H9 (cell line): Measurements from ENCODE around the gene ZNF275. TPM values are rescaled to one million over a fixed set of nuclear protein-coding genes. Genes with fewer than 3 reads are reported as not detected.

Experiments used
- DNase-seq: peaks from one replicate; pipeline ENCODE4 v3.0.0-alpha.2; 2017
- H2AFZ ChIP-seq: one replicate; pipeline ENCODE4 v1.6.1; 2013; ENCODE audit warnings: mild to moderate bottlenecking, low read length, control low read depth, moderate library complexity
- H2AK5ac ChIP-seq: 2 replicates; pipeline ENCODE4 v1.6.1; 2013; ENCODE audit warnings: low read length, control low read depth, mixed read lengths; ENCODE audit not compliant: insufficient read length
- H2BK120ac ChIP-seq: one replicate; pipeline ENCODE4 v1.6.1; 2013; ENCODE audit warnings: low read depth, mild to moderate bottlenecking, low read length, control low read depth, inconsistent platforms; ENCODE audit not compliant: poor library complexity, severe bottlenecking
- H2BK12ac ChIP-seq: 2 replicates; pipeline ENCODE4 v1.6.1; 2013; ENCODE audit warnings: low read length, control low read depth, mixed read lengths, low read depth; ENCODE audit not compliant: insufficient read length
- H2BK15ac ChIP-seq: 2 replicates; pipeline ENCODE4 v1.6.1; 2013; ENCODE audit warnings: low read depth, low read length, control low read depth
- H2BK20ac ChIP-seq: one replicate; pipeline ENCODE4 v1.6.1; 2013; ENCODE audit warnings: low read depth, mild to moderate bottlenecking, low read length, control low read depth, inconsistent platforms; ENCODE audit not compliant: poor library complexity, severe bottlenecking
- H2BK5ac ChIP-seq: 2 replicates; pipeline ENCODE4 v1.6.1; 2013; ENCODE audit warnings: low read length, control low read depth, mixed read lengths; ENCODE audit not compliant: insufficient read length
- H3K14ac ChIP-seq: 2 replicates; pipeline ENCODE4 v1.6.1; 2013; ENCODE audit warnings: low read length, control low read depth; ENCODE audit not compliant: insufficient read depth
- H3K18ac ChIP-seq: 2 replicates; pipeline ENCODE4 v1.6.1; 2013; ENCODE audit warnings: low read depth, mild to moderate bottlenecking, mixed read lengths, low read length, control low read depth; ENCODE audit not compliant: insufficient read length
- H3K23ac ChIP-seq: 2 replicates; pipeline ENCODE4 v1.6.1; 2013; ENCODE audit warnings: low read length, control low read depth, mixed read lengths, low read depth; ENCODE audit not compliant: insufficient read length
- H3K23me2 ChIP-seq: 2 replicates; pipeline ENCODE4 v1.6.1; 2013; ENCODE audit warnings: low read depth, mild to moderate bottlenecking, mixed read lengths, low read length, control low read depth; ENCODE audit not compliant: insufficient read length, poor library complexity, severe bottlenecking
- H3K27ac ChIP-seq: 2 replicates; pipeline ENCODE4 v1.5.1; 2013; ENCODE audit warnings: low read length, control low read depth, mixed read lengths, low read depth; ENCODE audit not compliant: insufficient read length
- H3K27me3 ChIP-seq: 2 replicates; pipeline ENCODE4 v1.6.1; 2013; ENCODE audit warnings: low read length, control low read depth, inconsistent platforms; ENCODE audit not compliant: insufficient read depth
- H3K4ac ChIP-seq: 2 replicates; pipeline ENCODE4 v1.6.1; 2013; ENCODE audit warnings: low read depth, mild to moderate bottlenecking, control low read depth, inconsistent platforms, low read length, moderate library complexity
- H3K4me1 ChIP-seq: 2 replicates; pipeline ENCODE4 v1.6.1; 2013; ENCODE audit warnings: low read length, control low read depth, inconsistent platforms; ENCODE audit not compliant: insufficient read depth
- H3K4me2 ChIP-seq: 2 replicates; pipeline ENCODE4 v1.6.1; 2013; ENCODE audit warnings: low read length, control low read depth, mixed read lengths; ENCODE audit not compliant: insufficient read length, insufficient read depth
- H3K56ac ChIP-seq: 2 replicates; pipeline ENCODE4 v1.6.1; 2013; ENCODE audit warnings: low read depth, mild to moderate bottlenecking, mixed read lengths, low read length, control low read depth; ENCODE audit not compliant: insufficient read length
- H3K79me1 ChIP-seq: 2 replicates; pipeline ENCODE4 v1.6.1; 2013; ENCODE audit warnings: low read depth, mild to moderate bottlenecking, moderate library complexity, low read length, control low read depth, inconsistent platforms; ENCODE audit not compliant: insufficient read depth, poor library complexity, severe bottlenecking
- H3K79me2 ChIP-seq: 2 replicates; pipeline ENCODE4 v1.6.1; 2013; ENCODE audit warnings: low read length, control low read depth, inconsistent platforms; ENCODE audit not compliant: insufficient read depth
- H3K9ac ChIP-seq: 2 replicates; pipeline ENCODE4 v1.6.1; 2013; ENCODE audit warnings: low read length, control low read depth, mixed read lengths; ENCODE audit not compliant: insufficient read length; ENCODE audit errors: extremely low read depth
- H3K9me3 ChIP-seq: one replicate; pipeline ENCODE4 v1.6.1; 2013; ENCODE audit warnings: low read depth, low read length, inconsistent platforms; ENCODE audit not compliant: control insufficient read depth
- H3T11ph ChIP-seq: one replicate; pipeline ENCODE4 v1.6.1; 2013; ENCODE audit warnings: mild to moderate bottlenecking, low read length, control low read depth, inconsistent platforms
- H4K20me1 ChIP-seq: one replicate; pipeline ENCODE4 v1.6.1; 2013; ENCODE audit not compliant: control insufficient read depth, insufficient read length, insufficient read depth
- H4K5ac ChIP-seq: 2 replicates; pipeline ENCODE4 v1.6.1; 2013; ENCODE audit warnings: low read depth, mild to moderate bottlenecking, mixed read lengths, low read length, control low read depth; ENCODE audit not compliant: insufficient read length
- H4K8ac ChIP-seq: replicated peaks from 2 replicates; pipeline ENCODE4 v1.6.1; 2013; ENCODE audit warnings: low read length, control low read depth, mixed read lengths, low read depth; ENCODE audit not compliant: insufficient read length
- H4K91ac ChIP-seq: 2 replicates; pipeline ENCODE4 v1.6.1; 2013; ENCODE audit warnings: low read depth, mild to moderate bottlenecking, moderate library complexity, mixed read lengths, low read length, control low read depth; ENCODE audit not compliant: insufficient read length
- H3K27ac Mint-ChIP-seq, 3 experiments: 2 replicates in 2 of 3; 3 replicates in 1 of 3; pipeline ENCODE4 v1.8.0; 2020 to 2021; ENCODE audit warnings: mixed read lengths in 3 of 3, mild to moderate bottlenecking in 1 of 3, moderate library complexity in 1 of 3
- H3K27me3 Mint-ChIP-seq: 2 replicates; pipeline ENCODE4 v1.8.0; 2021; ENCODE audit warnings: low read depth, mild to moderate bottlenecking, moderate library complexity, mixed read lengths
- H3K36me3 Mint-ChIP-seq, 3 experiments: 2 replicates in 2 of 3; 3 replicates in 1 of 3; pipeline ENCODE4 v1.8.0; 2020 to 2021; ENCODE audit warnings: low read depth in 3 of 3, mixed read lengths in 3 of 3; ENCODE audit not compliant: insufficient read depth in 1 of 3
- H3K4me1 Mint-ChIP-seq, 2 experiments: 2 replicates each; pipeline ENCODE4 v1.8.0; 2020; ENCODE audit warnings: mixed read lengths in 2 of 2
- H3K4me3 Mint-ChIP-seq, 2 experiments: 2 replicates in 1 of 2; 3 replicates in 1 of 2; pipeline ENCODE4 v1.8.0; 2020 to 2021; ENCODE audit warnings: mild to moderate bottlenecking in 2 of 2, mixed read lengths in 2 of 2, moderate library complexity in 1 of 2
- H3K9me3 Mint-ChIP-seq, 2 experiments: 2 replicates in 1 of 2; 3 replicates in 1 of 2; pipeline ENCODE4 v1.8.0; 2020; ENCODE audit warnings: mild to moderate bottlenecking in 2 of 2, mixed read lengths in 2 of 2, moderate library complexity in 1 of 2
- CTCF ChIP-seq: fragments of 200-600 bp; sonication (generic); conservative IDR thresholded peaks from 3 replicates; pipeline ENCODE4 v1.8.0; 2021; ENCODE audit warnings: antibody characterized with exemption, mild to moderate bottlenecking
- WGBS: extraction: QIAGEN DNeasy Blood & Tissue Kit; methylation state at CpG from one replicate; pipeline ENCODE4 v1.1.7; 2013; ENCODE audit warnings: missing lambda C conversion rate, low lambda C conversion rate, mixed read lengths; ENCODE audit not compliant: insufficient read length; ENCODE audit errors: extremely low coverage; 5-methylcytosine and 5-hydroxymethylcytosine counted together
- total RNA-seq: library from RNA; stranded (reverse); gene quantifications from 2 replicates; pipeline ENCODE4 v1.2.1, GENCODE V29; 2021

Gene ZNF275
- total RNA-seq, 1 experiment from 2014 or later, result 11.8 TPM

- H3K27ac Mint-ChIP-seq, result no peak overlapping the region
- Histone ChIP-seq H3K4me1 (no peaks in the 10 kb centered on the region), H3K9ac (no peak overlapping the region), H3K79me2 (no peaks in the 10 kb centered on the region), H3K27me3 (no peaks in the 10 kb centered on the region), H3K9me3 (peaks cover 61% of the 10 kb centered on the region), H4K91ac (no peak overlapping the region), H2BK20ac (no peak overlapping the region), H3K56ac (no peak overlapping the region), H3K4me2 (no peak overlapping the region), H2BK5ac (no peak overlapping the region), H3K23me2 (no peaks in the 10 kb centered on the region), H4K20me1 (no peaks in the 10 kb centered on the region), H3K23ac (no peak overlapping the region), H3K4ac (no peak overlapping the region), H2AK5ac (no peak overlapping the region), H2AFZ (no peak overlapping the region), H4K5ac (no peak overlapping the region), H2BK120ac (no peak overlapping the region), H3K27ac (no peak overlapping the region), H2BK15ac (no peak overlapping the region), H3K14ac (no peak overlapping the region), H4K8ac (no peak overlapping the region), H3K79me1 (no peaks in the 10 kb centered on the region), H2BK12ac (no peak overlapping the region), H3K18ac (no peak overlapping the region), H3T11ph (no peak overlapping the region)
- peaks cover 0 to 8% (median 0%) of the 10 kb centered on the region in 3 experiments; a peak in 4 of 7 replicates for H3K36me3 Mint-ChIP-seq
- H3K4me1 Mint-ChIP-seq, result peaks cover 0 to 4% of the 10 kb centered on the region in 2 experiments; a peak in 1 of 4 replicates
- H3K4me3 Mint-ChIP-seq, result no peak overlapping the region
- no peak for TF ChIP-seq CTCF
- DNase-seq, result no peak
- peaks cover 79 to 88% of the 10 kb centered on the region in 2 experiments for H3K9me3 Mint-ChIP-seq
- peaks cover 35% of the 10 kb centered on the region for H3K27me3 Mint-ChIP-seq
- no CpG with 5 or more reads among the region's 9 CpGs for WGBS
These were observed 28.8 kb upstream of the ZNF275 start for GRCh38 chrX:153304988-153305736.
